ENCODE results near the gene ACACB.

DNA sequence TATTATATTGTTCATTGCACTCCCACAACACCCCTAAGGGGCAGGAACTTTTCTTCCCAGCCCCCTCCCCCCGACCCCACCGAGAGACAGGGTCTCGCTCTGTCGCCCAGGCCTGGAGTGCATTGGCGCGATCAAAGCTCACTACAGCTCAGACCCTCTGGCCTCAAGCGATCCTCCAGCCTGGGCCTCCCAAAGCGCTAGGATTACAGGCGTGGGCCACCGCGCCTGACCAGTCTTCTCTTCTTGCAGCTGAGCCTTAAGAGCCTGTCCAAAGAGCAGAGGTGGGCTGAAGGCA is 19.3 kb upstream of the ACACB start:
- TF ChIP-seq POLR2AphosphoS5 (IDR thresholded peaks at IDR 0.05; ENCODE audit: low read depth, low read length) (no peak), POLR2A (IDR thresholded peaks at IDR 0.05; ENCODE audit: low read depth, low read length) (no peak), SPI1 (IDR thresholded peaks at IDR 0.05; ENCODE audit: low read depth, low read length) (no peak), POU2F2 (IDR thresholded peaks at IDR 0.05; ENCODE audit: low read depth, low read length) (no peak), TAF1 (IDR thresholded peaks at IDR 0.05; ENCODE audit: low read depth, low read length) (no peak)
